Measurements from ENCODE around the gene PCDHA4. TPM values are rescaled to one million over a fixed set of nuclear protein-coding genes. Genes with fewer than 3 reads are reported as not detected.
"Not testable (repeated sequence)": the region's sequence is repeated elsewhere in the genome, so short reads cannot be mapped to it uniquely, and the experiment has no call there.

PCDHA4 gene
- total RNA-seq, 1 experiment from 2014 or later, result 1.5 TPM

DNA sequence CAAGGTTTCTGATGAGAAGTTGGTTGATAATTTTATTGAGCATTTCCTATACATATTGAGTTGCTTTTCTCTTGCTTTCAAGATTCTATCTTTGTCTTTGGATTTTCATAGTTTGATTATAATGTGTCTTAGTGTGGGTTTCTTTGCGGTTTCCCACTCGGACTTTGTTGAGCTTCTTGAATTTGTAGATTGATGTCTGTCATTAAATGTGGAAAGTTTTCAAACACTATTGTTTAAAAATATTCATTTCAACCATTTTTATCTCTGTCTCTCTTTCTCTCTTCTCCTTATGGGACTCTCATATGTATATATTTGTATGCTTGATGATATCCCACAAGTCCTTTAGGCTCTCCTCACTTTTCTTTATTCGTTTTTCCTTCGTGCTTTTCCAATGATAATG, 39.4 kb upstream of the PCDHA4 start:
- H3F3A ChIP-seq (ENCODE audit: low read length, unreplicated experiment), result no peaks in the 10 kb centered on the region
- no peaks in the 10 kb centered on the region for H3K36me3 ChIP-seq (ENCODE audit: low read depth, low read length)
- no peak overlapping the region for H3K4me3 ChIP-seq (ENCODE audit: low read length)
- H3K4me2 ChIP-seq (ENCODE audit: low read length), result no peak overlapping the region
- no peaks in the 10 kb centered on the region for H3K27me3 ChIP-seq (ENCODE audit: low read length)
- H2AFZ ChIP-seq (ENCODE audit: low read length), result no peak overlapping the region
- no peaks in the 10 kb centered on the region for H3K79me2 ChIP-seq (ENCODE audit: low read length)
- no peaks in the 10 kb centered on the region for H3K4me1 ChIP-seq (ENCODE audit: insufficient read depth, low read length)
- POLR2A ChIA-PET (ENCODE audit: unreplicated experiment), result no interaction called here
- H3K9me3 ChIP-seq (ENCODE audit: low read length), result peaks cover 43% of the 10 kb centered on the region
- no TSS peak for BruUV-seq (replicated peaks)
- no peak for ATAC-seq
- no peak overlapping the region for H3K27ac ChIP-seq (ENCODE audit: low read length)
- H4K20me1 ChIP-seq (ENCODE audit: low read length), result no peaks in the 10 kb centered on the region
- CTCF ChIA-PET, result no interaction called here
- no peaks in the 10 kb centered on the region for H3K9me2 ChIP-seq (replicated peaks; ENCODE audit: low read length)
- no peak for TF ChIP-seq EZH2 (IDR thresholded peaks at IDR 0.05; ENCODE audit: low read length, unreplicated experiment)
- TF ChIP-seq, protein P1, sequence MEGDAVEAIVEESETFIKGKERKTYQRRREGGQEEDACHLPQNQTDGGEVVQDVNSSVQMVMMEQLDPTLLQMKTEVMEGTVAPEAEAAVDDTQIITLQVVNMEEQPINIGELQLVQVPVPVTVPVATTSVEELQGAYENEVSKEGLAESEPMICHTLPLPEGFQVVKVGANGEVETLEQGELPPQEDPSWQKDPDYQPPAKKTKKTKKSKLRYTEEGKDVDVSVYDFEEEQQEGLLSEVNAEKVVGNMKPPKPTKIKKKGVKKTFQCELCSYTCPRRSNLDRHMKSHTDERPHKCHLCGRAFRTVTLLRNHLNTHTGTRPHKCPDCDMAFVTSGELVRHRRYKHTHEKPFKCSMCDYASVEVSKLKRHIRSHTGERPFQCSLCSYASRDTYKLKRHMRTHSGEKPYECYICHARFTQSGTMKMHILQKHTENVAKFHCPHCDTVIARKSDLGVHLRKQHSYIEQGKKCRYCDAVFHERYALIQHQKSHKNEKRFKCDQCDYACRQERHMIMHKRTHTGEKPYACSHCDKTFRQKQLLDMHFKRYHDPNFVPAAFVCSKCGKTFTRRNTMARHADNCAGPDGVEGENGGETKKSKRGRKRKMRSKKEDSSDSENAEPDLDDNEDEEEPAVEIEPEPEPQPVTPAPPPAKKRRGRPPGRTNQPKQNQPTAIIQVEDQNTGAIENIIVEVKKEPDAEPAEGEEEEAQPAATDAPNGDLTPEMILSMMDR (conservative IDR thresholded peaks at IDR 0.05; ENCODE audit: low read depth, low read length), result no peak
- TF ChIP-seq EZH2phosphoT487 (IDR thresholded peaks at IDR 0.05; ENCODE audit: borderline replicate concordance, low read length), result no peak
- no peak for DNase-seq
- intact Hi-C loops (cut with micrococcal nuclease), result no loop called here
- H3K9ac ChIP-seq (ENCODE audit: low read length), result no peak overlapping the region

DNA sequence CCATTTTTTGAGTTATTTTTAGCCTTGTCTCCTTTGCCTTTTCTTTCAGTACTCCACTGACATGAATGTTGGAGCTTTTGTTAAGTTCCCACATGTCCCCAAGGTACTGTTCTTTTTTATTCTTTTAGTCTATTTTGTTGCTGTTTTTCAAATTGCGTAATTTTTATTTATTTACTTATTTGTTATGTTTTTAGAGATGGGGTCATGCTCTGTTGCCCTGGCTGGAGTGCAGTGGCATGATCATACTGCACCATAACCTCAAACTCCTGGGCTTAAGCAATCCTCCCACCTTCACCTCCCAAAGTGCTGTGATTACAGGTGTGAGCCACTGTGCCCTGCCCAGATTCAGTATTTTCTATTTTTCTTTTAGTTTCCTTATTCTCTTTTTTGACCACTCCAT, 26.4 kb upstream of the PCDHA4 start:
- no peak overlapping the region for H2AFZ ChIP-seq (ENCODE audit: low read length)
- ChIA-PET POLR2A (ENCODE audit: unreplicated experiment) (no interaction called here), CTCF (no interaction called here)
- no peaks in the 10 kb centered on the region for H3K27me3 ChIP-seq (ENCODE audit: low read length)
- 0 out of 2 replicates have a peak, but pooled peaks cover 12% of the 10 kb centered on the region for H3K9me3 ChIP-seq (ENCODE audit: low read length)
- no peak overlapping the region for H3K4me3 ChIP-seq (ENCODE audit: low read length)
- DNase-seq, result no peak
- no peaks in the 10 kb centered on the region for H3K36me3 ChIP-seq (ENCODE audit: low read depth, low read length)
- no peak overlapping the region for H3K27ac ChIP-seq (ENCODE audit: low read length)
- TF ChIP-seq EZH2 (IDR thresholded peaks at IDR 0.05; ENCODE audit: low read length, unreplicated experiment) (no peak), EZH2phosphoT487 (IDR thresholded peaks at IDR 0.05; ENCODE audit: borderline replicate concordance, low read length) (no peak)
- TF ChIP-seq, protein P1 (conservative IDR thresholded peaks at IDR 0.05; ENCODE audit: low read depth, low read length), result no peak
- H3F3A ChIP-seq (ENCODE audit: low read length, unreplicated experiment), result no peaks in the 10 kb centered on the region
- BruUV-seq (replicated peaks), result no TSS peak
- no peaks in the 10 kb centered on the region for H3K79me2 ChIP-seq (ENCODE audit: low read length)
- intact Hi-C loops (cut with micrococcal nuclease), result no loop called here
- H3K4me2 ChIP-seq (ENCODE audit: low read length), result no peak overlapping the region
- H3K9ac ChIP-seq (ENCODE audit: low read length), result no peak overlapping the region
- no peaks in the 10 kb centered on the region for H3K9me2 ChIP-seq (replicated peaks; ENCODE audit: low read length)
- no peaks in the 10 kb centered on the region for H3K4me1 ChIP-seq (ENCODE audit: insufficient read depth, low read length)
- no peaks in the 10 kb centered on the region for H4K20me1 ChIP-seq (ENCODE audit: low read length)
- no peak for ATAC-seq

DNA sequence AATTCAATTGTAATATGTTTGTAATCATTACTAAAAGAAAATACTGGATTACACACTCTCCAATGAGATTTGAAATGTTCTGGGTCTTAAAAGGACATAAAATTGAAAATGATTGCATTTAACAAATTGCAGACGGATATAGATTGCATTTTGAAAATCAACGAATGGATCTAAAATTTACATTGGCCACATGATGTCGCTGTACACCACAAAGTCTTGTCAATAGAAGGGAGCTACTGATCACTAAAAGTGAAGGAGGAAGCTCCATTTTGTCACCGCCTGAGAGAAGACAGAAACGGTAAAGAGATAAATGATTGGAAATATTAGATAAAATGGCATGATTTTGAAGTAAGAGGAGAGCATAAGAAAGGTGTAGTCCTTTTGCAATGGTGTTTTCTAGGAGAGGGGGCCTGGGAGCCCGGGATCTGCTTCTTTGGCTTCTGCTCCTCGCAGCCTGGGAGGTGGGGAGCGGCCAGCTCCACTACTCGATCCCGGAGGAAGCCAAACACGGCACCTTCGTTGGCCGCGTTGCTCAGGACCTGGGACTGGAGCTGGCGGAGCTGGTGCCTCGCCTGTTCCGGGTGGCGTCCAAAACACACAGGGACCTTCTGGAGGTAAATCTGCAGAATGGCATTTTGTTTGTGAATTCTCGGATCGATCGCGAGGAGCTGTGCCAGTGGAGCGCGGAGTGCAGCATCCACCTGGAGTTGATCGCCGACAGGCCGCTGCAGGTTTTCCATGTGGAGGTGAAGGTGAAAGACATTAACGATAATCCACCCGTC, 20.8 kb upstream of the PCDHA4 start, which contains the start of gene PCDHA1:
Gene PCDHA1, plus strand, starts transcription at position 236 of the 782 bp plus-strand sequence.
- no peak within 1 kb of the TSS for H3K27ac ChIP-seq (ENCODE audit: low read length)
- H3K4me2 ChIP-seq (ENCODE audit: low read length), result no peak within 1 kb of the TSS
- no peaks in the 10 kb centered on the region for H3K36me3 ChIP-seq (ENCODE audit: low read depth, low read length)
- intact Hi-C loops (cut with micrococcal nuclease), result no loop called here
- H2AFZ ChIP-seq (ENCODE audit: low read length), result no peak within 1 kb of the TSS
- no peaks in the 10 kb centered on the region for H3K79me2 ChIP-seq (ENCODE audit: low read length)
- peaks cover 19% of the 10 kb centered on the region; the same call in 1 of the 2 replicates for H3K9me3 ChIP-seq (ENCODE audit: low read length)
- ChIA-PET CTCF (no interaction called here), POLR2A (ENCODE audit: unreplicated experiment) (no interaction called here)
- H3F3A ChIP-seq (ENCODE audit: low read length, unreplicated experiment), result no peaks in the 10 kb centered on the region
- H3K9ac ChIP-seq (ENCODE audit: low read length), result no peak within 1 kb of the TSS
- H3K27me3 ChIP-seq (ENCODE audit: low read length), result no peaks in the 10 kb centered on the region
- no peaks in the 10 kb centered on the region for H4K20me1 ChIP-seq (ENCODE audit: low read length)
- H3K4me1 ChIP-seq (ENCODE audit: insufficient read depth, low read length), result no peaks in the 10 kb centered on the region
- no TSS peak for BruUV-seq (replicated peaks)
- H3K9me2 ChIP-seq (replicated peaks; ENCODE audit: low read length), result no peaks in the 10 kb centered on the region
- no peak within 1 kb of the TSS for H3K4me3 ChIP-seq (ENCODE audit: low read length)
- TF ChIP-seq, protein P1 (conservative IDR thresholded peaks at IDR 0.05; ENCODE audit: low read depth, low read length), result 0 out of 2 replicates have a peak, but pooled peaks have one; percentile 17
- TF ChIP-seq EZH2phosphoT487 (IDR thresholded peaks at IDR 0.05; ENCODE audit: borderline replicate concordance, low read length) (no peak), EZH2 (IDR thresholded peaks at IDR 0.05; ENCODE audit: low read length, unreplicated experiment) (no peak)
- ATAC-seq, result no peak
- no peak for DNase-seq

DNA sequence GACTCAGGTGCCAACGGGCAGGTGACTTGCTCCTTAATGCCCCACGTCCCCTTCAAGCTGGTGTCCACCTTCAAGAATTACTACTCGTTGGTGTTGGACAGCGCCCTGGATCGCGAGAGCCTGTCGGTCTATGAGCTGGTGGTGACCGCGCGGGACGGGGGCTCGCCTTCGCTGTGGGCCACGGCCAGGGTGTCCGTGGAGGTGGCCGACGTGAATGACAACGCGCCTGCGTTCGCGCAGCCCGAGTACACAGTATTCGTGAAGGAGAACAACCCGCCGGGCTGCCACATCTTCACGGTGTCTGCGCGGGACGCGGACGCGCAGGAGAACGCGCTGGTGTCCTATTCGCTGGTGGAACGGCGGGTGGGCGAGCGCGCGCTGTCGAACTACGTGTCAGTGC, 19.4 kb upstream of the PCDHA4 start:
- H3F3A ChIP-seq (ENCODE audit: low read length, unreplicated experiment); H3K27ac ChIP-seq (ENCODE audit: low read length); H3K9ac ChIP-seq (ENCODE audit: low read length); H3K4me3 ChIP-seq (ENCODE audit: low read length); H3K27me3 ChIP-seq (ENCODE audit: low read length); ATAC-seq; DNase-seq; POLR2A ChIA-PET (ENCODE audit: unreplicated experiment); H2AFZ ChIP-seq (ENCODE audit: low read length); BruUV-seq (replicated peaks); CTCF ChIA-PET; H3K4me2 ChIP-seq (ENCODE audit: low read length); H3K36me3 ChIP-seq (ENCODE audit: low read depth, low read length); intact Hi-C loops (cut with micrococcal nuclease); H3K9me2 ChIP-seq (replicated peaks; ENCODE audit: low read length); H3K79me2 ChIP-seq (ENCODE audit: low read length); H3K4me1 ChIP-seq (ENCODE audit: insufficient read depth, low read length); H4K20me1 ChIP-seq (ENCODE audit: low read length): not testable (repeated sequence)
- H3K9me3 ChIP-seq (ENCODE audit: low read length), result peaks cover 19% of the 10 kb centered on the region; the same call in 1 of the 2 replicates

Data from PC-3 (cell line).